HTR-8/SVneo (cell line): ENCODE data around the gene CLNK.

Experiments used
- DNase-seq: peaks from one replicate; pipeline ENCODE4 v3.0.0; 2011; ENCODE audit warnings: low spot score, mixed read lengths; ENCODE audit not compliant: insufficient read length
- FAIRE-seq: peaks from 2 replicates; lab custom pipeline; 2011; peaks lifted over from hg19 to GRCh38; lab: Jason Lieb, UNC

The CLNK gene

DNA sequence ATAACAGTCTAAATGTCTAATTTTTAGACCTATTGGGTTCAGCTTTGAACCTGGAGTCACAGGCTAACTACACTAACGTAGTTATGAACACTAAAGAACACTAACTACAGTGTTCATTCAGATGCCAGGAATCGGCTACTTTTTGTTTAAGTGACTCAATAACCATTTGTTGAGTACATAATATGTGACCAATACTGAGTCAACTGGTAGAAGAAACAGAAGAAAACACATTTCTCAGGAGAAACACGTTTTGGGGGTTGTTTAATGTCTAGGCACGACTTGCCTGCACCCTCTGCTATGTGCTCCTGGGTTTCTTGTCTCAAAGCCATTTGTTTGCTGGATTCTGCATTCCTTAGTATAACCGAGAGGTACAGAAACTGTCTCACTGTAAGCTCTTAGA lies 18.6 kb upstream of the CLNK start:
- FAIRE-seq, result no peak
- no peak for DNase-seq

DNA sequence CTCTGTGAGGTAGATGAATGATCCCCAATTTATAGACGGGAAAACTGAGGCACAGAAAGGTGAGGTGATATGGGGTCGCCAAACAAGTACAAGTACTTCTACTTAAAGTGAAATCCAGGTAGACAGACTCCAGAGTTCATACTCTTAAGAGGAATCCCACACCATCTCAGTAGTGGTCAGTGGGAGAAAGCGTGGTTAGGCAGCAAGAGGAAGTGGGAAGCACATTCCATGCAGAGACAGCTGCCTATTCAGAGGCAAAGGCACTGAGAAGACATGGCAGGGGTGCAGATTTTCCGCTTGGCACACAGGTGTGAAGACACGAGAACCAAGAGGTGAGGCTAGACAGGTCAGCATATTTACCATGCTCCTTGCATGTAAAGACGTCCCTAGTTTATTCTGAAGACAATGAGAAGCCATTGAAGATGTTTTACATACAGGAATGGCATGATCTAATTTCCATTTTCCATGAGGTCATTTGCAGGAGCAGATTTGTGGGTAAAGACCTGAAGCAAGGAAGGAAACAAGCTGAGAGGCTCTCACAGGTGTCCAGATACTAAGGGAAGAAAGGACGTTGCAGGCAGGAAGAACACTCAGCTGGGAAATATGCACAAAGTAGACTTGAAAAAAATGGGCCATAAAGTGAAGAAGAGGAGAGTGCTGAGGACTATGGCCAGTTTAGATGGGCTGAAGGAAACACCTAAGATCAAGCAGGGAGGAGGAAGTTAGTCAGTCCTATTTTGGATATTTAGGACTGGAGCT lies 17.3 kb upstream of the CLNK start:
- FAIRE-seq, result no peak

GRCh38 chr4:10701161-10701560 lies 16.6 kb upstream of the CLNK start:
- DNase-seq (no peak), FAIRE-seq (no peak)

More for the DNA sequence above, 17.3 kb upstream of the CLNK start:
- no peak for DNase-seq

DNA sequence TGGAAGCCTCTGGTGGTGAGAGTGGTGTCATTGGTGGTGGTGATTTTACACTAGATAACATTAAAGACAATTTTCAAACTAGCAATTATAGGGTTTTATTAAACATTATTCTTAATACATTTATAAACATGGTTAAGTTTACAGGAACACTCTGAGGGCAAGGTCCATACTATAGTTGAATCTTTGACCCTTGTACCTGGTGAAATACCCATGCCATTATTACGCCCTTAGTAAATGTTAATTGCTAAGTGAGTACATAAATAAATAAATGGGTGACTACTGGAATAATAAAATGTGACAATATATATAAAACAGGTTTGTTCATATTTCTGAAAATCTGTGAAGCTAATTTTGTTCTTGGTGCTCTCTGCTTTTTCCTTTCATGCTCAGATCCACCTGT lies 13.6 kb upstream of the CLNK start:
- FAIRE-seq, result no peak
- no peak for DNase-seq

DNA sequence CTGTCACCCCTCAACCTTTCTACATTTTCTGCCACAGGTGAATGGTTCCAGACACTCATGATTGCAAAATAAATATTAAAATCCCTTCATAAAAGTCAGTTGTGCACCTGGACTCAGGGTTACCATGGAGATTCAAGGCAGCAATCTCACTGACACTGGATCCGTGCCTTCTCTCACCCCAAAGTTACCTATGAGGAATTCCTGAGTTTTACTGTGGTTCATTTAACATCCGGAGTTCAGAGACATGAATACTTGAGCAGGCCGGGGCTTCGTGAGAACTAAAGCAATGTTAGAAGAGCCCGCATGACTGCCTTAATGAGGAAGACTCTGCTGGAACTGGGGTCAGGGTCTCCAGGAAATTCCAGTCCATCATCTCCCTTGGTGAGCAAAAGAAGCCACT lies 12.5 kb upstream of the CLNK start:
- DNase-seq, result no peak
- no peak for FAIRE-seq

- DNase-seq, result no peak
- no peak for FAIRE-seq
Observed at GRCh38 chr4:10696253-10696652, 11.7 kb upstream of the CLNK start.

- DNase-seq (no peak), FAIRE-seq (no peak)
Observed at GRCh38 chr4:10694828-10695209, 10.3 kb upstream of the CLNK start.

DNA sequence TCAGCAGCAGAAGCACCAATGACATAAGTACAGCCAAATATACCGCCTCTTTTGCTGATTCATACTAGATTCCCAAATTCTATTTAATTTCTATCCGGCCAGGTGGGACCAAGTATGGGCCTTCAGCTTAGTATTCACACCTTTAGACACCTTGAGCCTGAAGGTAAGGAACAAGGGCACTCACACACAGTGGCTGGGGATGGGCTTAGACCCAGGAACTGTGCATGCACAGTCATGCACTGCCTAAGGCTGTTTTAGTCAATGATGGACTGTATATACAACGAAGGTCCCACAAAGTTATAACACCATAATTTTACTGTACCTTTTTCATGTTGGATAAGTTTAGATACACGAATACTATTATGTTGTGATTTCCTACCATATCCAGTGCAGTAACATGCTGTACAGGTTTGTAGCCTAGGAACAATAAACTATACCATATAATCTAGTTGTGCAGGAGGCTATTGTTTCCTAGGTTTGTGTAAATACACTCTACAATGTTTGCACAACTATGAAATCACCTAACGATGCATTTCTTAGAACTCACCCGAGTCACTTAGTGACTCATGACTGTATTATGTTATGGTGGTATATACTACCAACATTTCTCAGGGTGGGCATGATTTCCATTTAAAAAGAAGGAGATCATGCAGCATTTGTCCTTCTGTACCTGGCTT lies 9.7 kb upstream of the CLNK start:
- no peak for FAIRE-seq

GRCh38 chr4:10691651-10692050 lies 7.1 kb upstream of the CLNK start:
- no peak for DNase-seq
- no peak for FAIRE-seq

More for the DNA sequence above, 9.7 kb upstream of the CLNK start:
- no peak for DNase-seq

- no peak for DNase-seq
- no peak for FAIRE-seq
Observed at GRCh38 chr4:10690185-10690907, 5.8 kb upstream of the CLNK start.

GRCh38 chr4:10688846-10689245 lies 4.3 kb upstream of the CLNK start:
- FAIRE-seq, result no peak
- DNase-seq, result no peak

- FAIRE-seq, result no peak
- DNase-seq, result no peak
Observed at GRCh38 chr4:10688022-10688421, 3.5 kb upstream of the CLNK start.

GRCh38 chr4:10687526-10687925 lies 3.0 kb upstream of the CLNK start:
- DNase-seq (no peak), FAIRE-seq (no peak)

- DNase-seq (no peak), FAIRE-seq (no peak)
Observed at GRCh38 chr4:10682397-10682796, 2.2 kb downstream of the CLNK start.

GRCh38 chr4:10677796-10678497 lies 6.6 kb downstream of the CLNK start:
- no peak for FAIRE-seq

GRCh38 chr4:10673817-10674369 lies 10.7 kb downstream of the CLNK start:
- FAIRE-seq (no peak), DNase-seq (no peak)

More at GRCh38 chr4:10677796-10678497, 6.6 kb downstream of the CLNK start:
- no peak for DNase-seq

GRCh38 chr4:10672379-10672778 lies 12.2 kb downstream of the CLNK start:
- DNase-seq (no peak), FAIRE-seq (no peak)

GRCh38 chr4:10671799-10672198 lies 12.8 kb downstream of the CLNK start:
- DNase-seq, result no peak
- no peak for FAIRE-seq

- FAIRE-seq, result no peak
Observed at GRCh38 chr4:10671366-10671765, 13.2 kb downstream of the CLNK start.

GRCh38 chr4:10670321-10670720 lies 14.2 kb downstream of the CLNK start:
- FAIRE-seq (no peak), DNase-seq (no peak)

More at GRCh38 chr4:10671366-10671765, 13.2 kb downstream of the CLNK start:
- DNase-seq, result no peak
